AG20443 (cell line): ENCODE data around the gene ALG11.
A peak's percentile ranks its signal among the peaks of the same experiment; 100 is the strongest.
"Not testable (repeated sequence)": the region's sequence is repeated elsewhere in the genome, so short reads cannot be mapped to it uniquely, and the experiment has no call there.

ENCODE experiments used
- DNase-seq: peaks from one replicate; pipeline ENCODE4 v3.0.0; 2012; ENCODE audit warnings: low spot score, mixed read lengths

ALG11 gene

GRCh38 chr13:52029569-52029968 is 17.4 kb downstream of the ALG11 start:
- no peak for DNase-seq

- not testable (repeated sequence) for DNase-seq
Measured at GRCh38 chr13:52030401-52030800, 18.2 kb downstream of the ALG11 start.

GRCh38 chr13:52033039-52033438 is 20.8 kb downstream of the ALG11 start:
- no peak for DNase-seq

DNA sequence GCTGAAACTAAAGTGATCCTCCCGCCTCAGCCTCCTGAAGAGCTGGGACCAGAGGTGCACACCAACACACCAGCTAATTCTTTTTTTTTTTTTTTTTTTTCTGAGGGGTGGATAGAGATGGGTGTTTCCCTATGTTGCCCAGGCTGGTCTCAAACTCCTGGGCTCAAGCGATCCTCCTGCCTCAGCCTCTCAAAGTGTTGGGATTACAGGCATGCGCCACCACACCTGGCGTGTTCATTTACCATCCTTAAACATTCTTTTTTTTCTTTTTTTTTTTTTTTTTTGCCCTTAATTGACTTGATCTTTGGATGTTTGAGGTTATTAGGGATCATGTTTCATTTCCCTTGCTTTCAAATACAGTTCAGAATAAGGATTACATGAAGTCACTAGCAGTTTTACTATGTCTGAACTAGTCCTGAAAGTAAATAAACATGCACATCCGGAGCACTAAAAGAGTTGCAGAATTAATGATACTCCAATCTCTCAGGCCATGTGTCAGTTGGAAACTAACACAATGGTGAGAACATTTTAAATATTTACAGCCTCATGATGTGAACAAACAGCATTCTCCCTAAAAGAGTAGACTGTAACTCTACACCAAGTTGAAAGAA is 22.5 kb downstream of the ALG11 start:
- no peak for DNase-seq

DNA sequence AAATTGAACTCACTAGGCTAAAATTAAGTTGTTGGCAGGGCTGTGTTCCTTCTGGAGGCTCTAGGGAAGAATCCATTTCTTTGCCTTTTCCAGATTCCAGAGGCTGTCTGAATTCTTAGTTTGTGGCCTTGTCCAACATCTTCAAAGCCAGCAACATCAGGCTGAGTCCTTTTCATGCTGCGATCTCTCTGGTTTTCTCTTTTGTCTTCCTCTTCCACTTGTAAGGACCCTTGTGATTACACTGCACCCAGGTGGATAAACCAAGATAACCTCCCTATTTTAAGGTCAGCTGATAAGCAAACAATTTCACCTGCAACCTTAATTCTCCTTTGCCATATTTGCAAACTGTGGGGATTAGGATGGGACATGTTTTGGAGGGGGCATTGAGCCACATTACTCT is 23.8 kb downstream of the ALG11 start:
- no peak for DNase-seq

DNA sequence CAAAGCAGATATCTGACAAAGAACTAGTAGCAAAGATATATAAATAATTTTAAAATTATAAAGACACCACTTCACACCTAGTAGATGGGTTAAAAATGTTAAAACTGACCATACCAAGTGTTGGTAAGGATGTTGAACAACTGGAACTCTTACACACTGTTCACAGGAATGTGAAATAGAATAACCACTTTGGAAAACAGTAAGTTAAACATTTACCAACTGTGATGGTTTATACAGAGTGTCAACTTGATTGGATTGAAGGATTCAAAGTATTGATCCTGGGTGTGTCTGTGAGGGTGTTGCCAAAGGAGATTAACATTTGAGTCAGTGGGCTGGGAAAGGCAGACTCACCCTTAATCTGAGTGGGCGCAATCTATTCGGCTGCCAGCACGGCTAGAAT is 31.5 kb downstream of the ALG11 start:
- DNase-seq = no peak

- no peak for DNase-seq
Measured at GRCh38 chr13:52047463-52047862, 35.3 kb downstream of the ALG11 start.

- DNase-seq = no peak
Measured at GRCh38 chr13:52048516-52048915, 36.3 kb downstream of the ALG11 start.

- no peak for DNase-seq
Measured at GRCh38 chr13:52051400-52051799, 39.2 kb downstream of the ALG11 start.

GRCh38 chr13:52053460-52053859 is 41.3 kb downstream of the ALG11 start:
- peak; percentile 15 for DNase-seq

DNA sequence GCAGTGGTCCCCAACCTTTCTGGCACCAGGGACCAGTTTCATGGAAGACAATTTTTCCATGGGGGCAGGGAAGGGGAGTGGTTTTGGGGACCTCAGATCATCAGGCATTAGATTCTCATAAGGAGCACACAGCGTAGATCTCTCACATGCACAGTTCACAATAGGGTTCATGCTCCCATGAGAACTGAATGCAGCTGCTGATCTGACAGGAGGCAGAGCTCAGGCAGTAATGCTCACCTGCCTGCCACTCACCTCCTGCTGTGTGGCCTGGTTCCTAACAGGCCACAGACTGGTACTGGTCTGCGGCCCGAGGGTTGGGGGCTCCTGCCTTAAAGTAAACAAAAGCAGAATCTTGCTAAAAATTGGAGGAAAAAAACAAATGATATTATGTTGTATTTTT is 48.9 kb downstream of the ALG11 start:
- DNase-seq = not testable (repeated sequence)

GRCh38 chr13:52061587-52061986 is 49.4 kb downstream of the ALG11 start:
- peak; percentile 46 for DNase-seq

- no peak for DNase-seq
Measured at GRCh38 chr13:52067237-52067636, 55.0 kb downstream of the ALG11 start.

- peak; percentile 42 for DNase-seq
Measured at GRCh38 chr13:52070929-52071523, 58.8 kb downstream of the ALG11 start.
